Measurements from ENCODE around the gene SH3PXD2A.

DNA sequence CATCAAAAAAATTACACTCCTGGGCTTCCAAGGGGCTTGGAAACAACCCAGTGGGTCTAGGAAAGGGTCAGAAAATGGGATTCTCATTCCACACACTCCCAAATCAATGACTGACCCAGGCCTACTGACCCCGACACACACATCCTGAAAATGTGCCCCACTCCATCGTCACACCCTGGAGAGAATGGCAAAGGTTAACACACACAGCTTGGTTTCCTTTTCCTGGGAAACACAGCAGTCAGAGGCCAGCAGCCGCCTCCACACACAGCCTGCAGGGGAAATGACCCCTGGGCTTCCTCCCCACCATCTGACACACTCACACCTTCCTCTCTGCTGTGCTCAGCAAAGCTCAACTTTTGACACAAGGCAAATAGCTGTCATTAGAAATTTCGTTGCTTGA lies 42.9 kb downstream of the SH3PXD2A start:
- TF ChIP-seq, protein P1, sequence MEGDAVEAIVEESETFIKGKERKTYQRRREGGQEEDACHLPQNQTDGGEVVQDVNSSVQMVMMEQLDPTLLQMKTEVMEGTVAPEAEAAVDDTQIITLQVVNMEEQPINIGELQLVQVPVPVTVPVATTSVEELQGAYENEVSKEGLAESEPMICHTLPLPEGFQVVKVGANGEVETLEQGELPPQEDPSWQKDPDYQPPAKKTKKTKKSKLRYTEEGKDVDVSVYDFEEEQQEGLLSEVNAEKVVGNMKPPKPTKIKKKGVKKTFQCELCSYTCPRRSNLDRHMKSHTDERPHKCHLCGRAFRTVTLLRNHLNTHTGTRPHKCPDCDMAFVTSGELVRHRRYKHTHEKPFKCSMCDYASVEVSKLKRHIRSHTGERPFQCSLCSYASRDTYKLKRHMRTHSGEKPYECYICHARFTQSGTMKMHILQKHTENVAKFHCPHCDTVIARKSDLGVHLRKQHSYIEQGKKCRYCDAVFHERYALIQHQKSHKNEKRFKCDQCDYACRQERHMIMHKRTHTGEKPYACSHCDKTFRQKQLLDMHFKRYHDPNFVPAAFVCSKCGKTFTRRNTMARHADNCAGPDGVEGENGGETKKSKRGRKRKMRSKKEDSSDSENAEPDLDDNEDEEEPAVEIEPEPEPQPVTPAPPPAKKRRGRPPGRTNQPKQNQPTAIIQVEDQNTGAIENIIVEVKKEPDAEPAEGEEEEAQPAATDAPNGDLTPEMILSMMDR (conservative IDR thresholded peaks at IDR 0.05 in 1 of 2, IDR thresholded peaks at IDR 0.05 in 1 of 2; ENCODE audit: extremely low read depth in 1 of 2, insufficient read depth in 1 of 2, low read depth in 1 of 2, low read length in 2 of 2), result no peak
- TF ChIP-seq EZH2 (IDR thresholded peaks at IDR 0.05; ENCODE audit: borderline replicate concordance, low read length), result no peak

Measured in mammary epithelial cell (primary cell).